HG03095 (cell line): ENCODE data around the gene SLC2A4.
"Not testable (repeated sequence)": the region's sequence is repeated elsewhere in the genome, so short reads cannot be mapped to it uniquely, and the experiment has no call there.

Experiments used
- ATAC-seq: cut with Tn5 transposase; IDR thresholded peaks from one replicate; pipeline ENCODE4 v1.9.1; 2021; ENCODE audit warnings: moderate library complexity; ENCODE audit not compliant: unreplicated experiment

The SLC2A4 gene

DNA sequence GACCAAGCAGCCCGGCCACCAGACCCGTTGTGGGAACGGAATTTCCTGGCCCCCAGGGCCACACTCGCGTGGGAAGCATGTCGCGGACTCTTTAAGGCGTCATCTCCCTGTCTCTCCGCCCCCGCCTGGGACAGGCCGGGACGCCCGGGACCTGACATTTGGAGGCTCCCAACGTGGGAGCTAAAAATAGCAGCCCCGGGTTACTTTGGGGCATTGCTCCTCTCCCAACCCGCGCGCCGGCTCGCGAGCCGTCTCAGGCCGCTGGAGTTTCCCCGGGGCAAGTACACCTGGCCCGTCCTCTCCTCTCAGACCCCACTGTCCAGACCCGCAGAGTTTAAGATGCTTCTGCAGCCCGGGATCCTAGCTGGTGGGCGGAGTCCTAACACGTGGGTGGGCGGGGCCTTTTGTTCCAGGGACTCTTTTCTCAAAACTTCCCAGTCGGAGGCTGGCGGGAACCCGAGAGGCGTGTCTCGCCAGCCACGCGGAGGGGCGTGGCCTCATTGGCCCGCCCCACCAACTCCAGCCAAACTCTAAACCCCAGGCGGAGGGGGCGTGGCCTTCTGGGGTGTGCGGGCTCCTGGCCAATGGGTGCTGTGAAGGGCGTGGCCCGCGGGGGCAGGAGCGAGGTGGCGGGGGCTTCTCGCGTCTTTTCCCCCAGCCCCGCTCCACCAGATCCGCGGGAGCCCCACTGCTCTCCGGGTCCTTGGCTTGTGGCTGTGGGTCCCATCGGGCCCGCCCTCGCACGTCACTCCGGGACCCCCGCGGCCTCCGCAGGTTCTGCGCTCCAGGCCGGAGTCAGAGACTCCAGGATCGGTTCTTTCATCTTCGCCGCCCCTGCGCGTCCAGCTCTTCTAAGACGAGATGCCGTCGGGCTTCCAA is at the start of gene SLC2A4:
SLC2A4 (plus strand) TSS at position 645 of the 879 bp plus-strand sequence; CDS start at position 862, 217 bp downstream.
- no peak for ATAC-seq

DNA sequence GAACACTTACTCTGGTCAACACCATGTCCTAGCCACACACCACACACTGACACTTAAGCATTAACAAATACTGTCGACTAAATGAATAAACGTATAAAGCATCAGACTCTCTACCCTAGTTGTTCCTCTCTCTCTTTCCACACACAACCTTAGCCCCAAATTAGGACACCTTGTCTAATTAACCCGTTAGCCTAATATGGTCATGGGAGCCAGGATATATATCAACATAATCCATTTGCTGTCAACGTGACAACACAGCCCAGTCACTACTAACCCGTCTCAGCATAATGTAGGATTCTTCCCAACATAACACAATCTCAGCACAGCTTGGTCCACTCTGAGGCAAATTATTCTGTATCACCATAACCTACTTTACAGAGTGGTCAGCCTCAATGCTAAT is 49.4 kb upstream of the SLC2A4 start:
- ATAC-seq, result no peak

DNA sequence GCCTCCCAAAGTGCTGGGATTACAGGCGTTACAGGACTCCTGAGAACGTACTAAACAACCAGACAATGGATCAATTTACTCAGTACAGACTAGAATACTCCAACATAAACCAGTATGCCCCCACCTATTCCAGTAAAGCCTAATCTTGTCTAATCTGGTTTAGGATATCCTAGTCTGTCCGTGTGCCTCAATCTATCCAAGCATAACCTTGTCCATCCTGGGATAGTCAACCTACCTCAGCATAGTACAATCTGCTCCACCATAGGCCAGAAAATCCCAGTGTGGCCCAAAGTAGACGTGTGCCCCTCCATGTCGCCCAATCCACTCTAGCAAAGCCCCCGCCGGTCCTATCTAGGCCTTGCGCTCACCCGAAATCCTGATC is 47.8 kb upstream of the SLC2A4 start:
- ATAC-seq, result no peak

DNA sequence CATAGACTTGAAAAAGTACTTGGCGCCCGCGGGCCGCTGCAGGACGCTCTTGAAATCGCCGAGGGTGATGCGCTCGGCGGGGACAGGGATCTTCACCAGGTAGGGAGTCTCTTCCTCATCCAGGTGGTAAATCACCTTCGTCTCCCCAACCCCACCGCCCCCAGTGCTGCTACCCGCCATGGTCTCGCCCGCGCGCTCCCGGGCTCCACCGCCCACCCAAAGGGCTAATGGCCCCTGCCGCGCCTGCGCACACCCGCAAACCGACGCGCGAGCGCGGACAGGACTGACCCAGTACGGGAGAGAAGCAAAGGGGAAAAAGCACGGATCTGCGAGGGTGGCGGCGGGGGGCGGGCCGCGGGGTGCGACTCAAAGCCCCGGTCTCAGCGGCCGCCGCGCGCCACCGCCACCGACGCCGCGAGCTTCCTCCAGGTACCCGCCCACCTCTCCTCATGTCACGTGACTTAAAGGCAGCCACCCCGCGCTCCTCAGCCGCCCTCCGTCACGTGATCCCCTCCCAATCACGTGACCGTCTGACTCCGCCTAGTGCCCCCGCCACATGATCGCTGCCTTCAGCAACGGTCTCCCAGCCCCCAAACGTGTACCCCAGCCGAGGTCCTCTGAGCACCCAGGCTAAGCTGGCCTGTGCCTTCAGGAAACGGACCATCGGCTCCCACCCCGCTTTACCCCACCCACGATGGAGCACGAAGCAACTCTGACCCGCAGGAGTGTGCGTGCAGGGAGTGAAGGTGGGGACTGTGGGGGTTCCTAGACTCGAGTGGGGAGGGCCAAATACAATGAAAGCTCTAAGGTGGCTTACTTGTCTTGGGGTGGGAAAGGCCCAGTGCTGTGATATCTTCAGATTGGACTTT is 47.2 kb upstream of the SLC2A4 start, which contains the start of gene DVL2:
DVL2 (minus strand) TSS at position 435 of the 869 bp plus-strand sequence; CDS start at position 180, 255 bp downstream.
- peak; percentile 43 for ATAC-seq

DNA sequence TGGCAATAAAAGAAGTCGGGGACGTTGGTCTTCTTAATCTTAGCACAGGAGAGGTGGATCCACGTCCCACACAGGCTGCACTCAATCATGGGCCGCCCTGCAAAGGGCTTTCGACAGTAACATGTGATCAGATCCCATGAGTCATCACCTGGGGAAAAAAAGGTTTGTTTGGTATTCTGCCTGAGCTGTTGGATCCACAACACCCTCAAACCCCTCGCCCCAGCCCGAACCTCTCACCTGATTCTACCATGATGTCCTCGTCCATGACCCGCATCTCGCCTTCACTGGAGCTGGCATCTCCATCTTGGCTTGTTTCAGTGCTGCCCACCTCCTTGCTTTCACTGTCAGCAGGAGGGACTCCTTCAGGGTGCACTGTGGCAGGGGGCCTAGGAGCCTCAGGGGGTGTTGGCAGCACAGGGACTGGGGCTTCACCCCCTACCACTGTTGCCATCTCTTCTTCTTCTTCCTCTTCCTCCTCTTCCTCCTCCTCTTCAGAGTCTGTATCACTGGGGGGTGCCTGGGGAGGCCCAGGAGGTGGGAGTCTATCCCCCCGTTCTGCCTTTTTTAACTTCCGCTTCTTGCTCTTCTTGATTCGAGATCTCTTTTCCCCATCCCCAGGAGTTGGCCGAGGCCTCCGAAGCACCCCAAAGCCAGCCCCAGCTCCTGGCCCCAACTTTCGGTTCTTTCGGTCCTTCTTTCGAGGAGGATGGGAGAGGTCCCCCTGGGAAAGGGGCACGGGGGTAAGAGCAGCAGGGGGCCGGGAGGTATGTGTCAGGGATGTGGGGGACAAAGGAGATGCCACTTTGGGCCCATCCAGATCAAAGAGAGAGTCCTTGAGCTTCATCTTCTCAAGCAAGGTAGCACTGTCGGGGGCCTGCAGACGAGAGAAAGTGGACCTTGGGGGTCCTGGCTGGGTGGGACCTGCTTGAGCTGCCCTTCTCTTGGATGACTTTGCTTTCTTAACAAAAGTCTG is 45.5 kb upstream of the SLC2A4 start:
- no peak for ATAC-seq

DNA sequence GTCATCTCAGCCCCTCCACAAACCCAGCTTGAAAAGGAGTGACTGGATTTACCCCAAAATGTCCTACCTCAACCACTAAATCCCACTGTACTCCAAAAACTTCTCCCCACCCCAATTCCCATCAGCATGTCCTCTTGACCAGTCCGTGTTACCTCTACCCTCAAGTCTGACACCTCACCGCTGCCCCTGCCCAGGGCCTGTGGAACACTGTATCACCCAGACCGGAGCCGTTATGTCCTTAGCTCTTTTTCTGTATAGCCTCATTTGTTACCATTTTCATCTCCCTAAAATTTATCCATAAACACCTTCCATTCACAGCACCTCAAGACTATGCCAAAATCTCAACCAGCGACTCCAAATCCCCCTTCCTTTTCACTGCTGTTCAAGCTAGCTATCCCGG is 44.7 kb upstream of the SLC2A4 start:
- no peak for ATAC-seq

DNA sequence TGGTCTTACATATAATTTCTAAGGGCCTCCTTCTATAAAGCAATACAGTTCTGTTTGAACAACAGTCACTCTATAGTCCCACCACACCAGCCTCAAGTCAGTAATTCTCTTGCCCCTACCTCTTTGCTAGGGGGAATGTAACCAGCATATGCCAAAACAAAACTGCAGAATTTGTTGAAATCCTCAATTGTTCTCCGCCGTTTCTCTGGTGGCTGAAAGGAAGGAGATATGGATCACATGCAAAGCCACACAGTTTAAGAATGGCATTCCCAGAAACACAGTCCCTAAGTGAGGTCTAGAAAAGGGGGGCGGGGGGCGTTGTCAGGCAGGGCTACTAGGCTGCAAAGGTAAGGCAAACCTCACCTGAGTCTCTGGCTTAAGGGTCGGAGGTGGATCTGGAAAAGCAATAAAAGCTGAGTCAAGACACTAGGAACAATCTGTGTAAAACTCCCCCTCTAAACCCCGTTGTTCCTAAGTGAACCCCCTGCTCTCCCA is 44.2 kb upstream of the SLC2A4 start:
- no peak for ATAC-seq

DNA sequence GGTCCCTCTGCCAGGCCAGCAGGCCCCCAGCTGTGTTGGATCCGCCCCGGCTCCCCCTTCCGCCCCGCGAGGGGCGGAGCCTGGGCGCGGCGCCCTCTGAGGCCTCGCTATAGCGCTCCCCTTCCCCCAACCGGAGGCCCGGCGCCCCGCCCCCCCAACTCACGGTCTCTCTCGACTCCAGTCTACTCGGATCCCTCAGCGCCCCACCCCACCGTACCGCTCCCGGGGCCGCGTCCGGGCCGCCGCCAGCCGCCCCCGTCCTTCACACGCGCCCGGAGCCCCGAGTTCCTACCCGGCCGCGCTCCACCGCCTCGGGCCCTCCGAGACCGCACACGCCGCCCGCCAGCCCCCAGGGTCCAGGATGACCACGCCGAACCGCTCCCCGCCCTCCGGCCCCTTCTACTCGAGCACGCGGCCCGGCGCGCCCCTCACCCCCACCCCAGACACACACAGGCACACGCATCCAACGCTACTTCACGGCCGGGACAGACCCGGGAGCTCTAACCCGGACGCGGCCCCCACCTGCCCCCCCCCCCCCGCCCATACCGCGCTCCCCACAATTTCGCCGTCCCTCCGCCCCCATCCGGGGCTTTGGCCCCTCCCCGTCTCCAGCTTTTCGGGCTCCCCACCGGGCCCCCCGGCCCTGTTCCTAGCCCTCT is 43.6 kb upstream of the SLC2A4 start:
- ATAC-seq, result no peak

DNA sequence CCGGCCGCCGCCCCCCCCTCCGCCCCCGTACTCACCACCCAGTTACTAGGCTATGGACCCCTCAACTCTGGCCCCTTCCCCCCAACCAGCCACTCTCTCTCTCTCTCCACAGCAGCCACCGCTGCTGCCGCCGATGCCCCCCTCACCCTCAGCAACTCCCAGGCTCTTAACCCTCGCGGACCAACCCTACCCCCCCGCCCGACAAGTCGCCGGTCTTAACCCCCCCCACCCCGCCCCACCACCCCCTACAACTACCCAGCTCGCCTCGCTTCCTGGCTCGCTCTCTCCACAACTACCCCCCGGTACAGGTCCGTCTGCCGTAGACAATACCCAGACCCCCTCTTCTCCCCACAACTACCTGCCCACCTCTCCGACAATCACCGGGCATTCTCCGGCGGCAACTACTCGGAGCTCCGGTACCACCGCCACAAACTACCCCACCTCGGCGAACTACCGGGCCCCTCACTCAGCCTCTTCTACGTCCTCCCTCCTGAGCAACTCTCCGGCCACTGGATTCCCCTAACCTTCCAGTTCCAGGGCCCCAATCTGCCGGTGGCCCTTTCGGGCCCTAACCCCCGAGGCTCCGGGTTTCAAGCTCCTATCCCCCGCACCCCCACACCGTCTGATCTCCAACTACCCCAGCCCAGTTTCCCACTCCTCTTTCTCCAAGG is 43.0 kb upstream of the SLC2A4 start:
- no peak for ATAC-seq

DNA sequence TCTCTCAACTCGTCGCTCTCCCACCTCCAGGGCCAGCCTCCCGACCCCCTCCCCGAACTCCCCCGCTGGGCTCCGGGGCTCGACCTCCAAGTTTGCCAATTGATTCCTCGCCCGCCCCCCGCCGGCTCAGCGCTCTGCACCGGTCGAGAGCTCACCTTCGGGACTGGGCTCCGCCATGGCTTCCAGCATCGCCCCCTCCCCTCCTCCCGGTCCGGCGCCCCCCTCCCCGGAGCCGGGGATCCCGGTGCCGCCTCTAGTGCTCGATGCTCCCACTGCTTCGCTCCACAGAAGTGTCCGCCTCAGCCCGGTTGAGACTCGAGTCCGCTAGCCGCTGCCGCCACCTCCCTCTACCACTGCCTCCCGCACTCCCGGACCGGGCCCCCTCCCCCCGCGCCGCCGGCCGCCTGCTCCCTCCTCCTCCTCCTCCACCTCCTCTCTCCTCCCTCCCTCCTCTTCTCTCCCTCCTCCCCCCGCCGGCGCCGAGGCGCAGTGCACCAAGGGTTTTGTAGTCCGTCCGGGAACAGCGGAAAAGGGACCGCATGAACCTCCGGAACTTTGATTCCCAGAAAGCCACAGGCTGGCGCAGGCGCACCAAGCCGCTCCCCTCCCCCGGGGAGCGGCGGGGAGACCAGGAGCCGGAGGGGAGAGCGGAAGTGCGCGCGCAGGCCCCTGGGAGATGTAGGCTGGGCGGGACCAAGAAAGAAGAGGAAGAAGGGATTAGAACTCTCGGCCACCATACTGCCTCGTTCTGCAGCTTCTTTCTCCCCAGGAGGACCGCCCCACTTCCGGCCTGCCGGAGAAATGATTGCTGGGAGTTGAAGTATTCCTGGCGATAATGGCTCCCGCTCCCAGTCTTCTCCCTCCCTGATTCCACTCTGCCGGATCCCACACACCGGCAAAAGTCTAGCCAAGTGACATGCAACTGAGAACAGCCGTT is 42.2 kb upstream of the SLC2A4 start, which contains the start of gene PHF23:
PHF23 (minus strand) TSS at position 367 of the 937 bp plus-strand sequence; CDS start at position 189, 178 bp downstream.
- peak; percentile 34 for ATAC-seq

DNA sequence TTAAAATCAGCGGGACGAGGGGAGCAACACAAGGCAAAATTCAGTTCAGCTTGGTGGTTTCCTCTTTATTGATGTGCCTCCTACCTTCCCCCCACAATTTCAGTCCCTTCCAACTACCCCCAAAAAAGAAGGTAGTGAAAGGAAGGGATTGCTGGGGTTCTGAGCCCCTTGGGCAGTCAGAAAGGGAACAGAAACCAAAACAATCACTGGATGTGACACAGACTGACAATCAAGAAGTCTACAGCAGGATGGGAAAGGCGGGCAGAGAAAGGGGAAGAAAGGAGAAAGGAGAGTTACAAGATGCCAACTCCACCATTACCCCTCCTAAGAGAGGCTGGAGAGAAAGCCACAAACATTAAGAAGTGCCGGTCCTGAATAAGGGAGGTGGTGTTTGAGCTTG is 41.1 kb upstream of the SLC2A4 start:
- no peak for ATAC-seq

DNA sequence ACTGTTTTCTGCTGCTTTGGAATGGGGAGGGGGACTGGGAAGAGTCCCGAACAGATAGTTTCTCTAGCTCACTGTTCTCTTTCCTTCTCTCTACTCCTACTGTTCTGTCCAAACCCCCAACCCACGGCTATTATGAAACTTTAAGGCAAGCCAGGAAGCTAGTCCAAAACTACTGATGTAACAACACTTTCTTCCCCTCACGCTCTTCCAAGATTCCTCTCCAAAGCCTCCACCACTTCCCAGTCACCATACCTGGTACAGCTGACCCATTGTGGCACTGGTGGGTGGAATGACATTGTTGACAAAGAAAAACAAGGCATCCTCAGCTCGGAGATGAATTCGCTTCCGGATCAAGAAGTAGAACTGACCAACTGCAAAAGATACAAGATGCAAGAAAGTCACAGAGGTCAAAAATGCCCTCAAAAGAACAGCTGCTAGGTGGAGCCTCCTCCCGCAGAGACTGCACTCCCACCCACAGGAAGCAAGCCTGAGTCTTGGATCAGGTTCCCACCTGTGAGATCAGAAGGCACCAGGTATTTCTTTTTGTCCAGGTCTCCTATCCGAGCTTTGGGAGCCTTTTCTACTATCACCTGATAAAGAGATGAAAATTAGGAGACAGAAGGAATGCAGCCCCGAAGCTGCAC is 40.3 kb upstream of the SLC2A4 start:
- ATAC-seq, result no peak

DNA sequence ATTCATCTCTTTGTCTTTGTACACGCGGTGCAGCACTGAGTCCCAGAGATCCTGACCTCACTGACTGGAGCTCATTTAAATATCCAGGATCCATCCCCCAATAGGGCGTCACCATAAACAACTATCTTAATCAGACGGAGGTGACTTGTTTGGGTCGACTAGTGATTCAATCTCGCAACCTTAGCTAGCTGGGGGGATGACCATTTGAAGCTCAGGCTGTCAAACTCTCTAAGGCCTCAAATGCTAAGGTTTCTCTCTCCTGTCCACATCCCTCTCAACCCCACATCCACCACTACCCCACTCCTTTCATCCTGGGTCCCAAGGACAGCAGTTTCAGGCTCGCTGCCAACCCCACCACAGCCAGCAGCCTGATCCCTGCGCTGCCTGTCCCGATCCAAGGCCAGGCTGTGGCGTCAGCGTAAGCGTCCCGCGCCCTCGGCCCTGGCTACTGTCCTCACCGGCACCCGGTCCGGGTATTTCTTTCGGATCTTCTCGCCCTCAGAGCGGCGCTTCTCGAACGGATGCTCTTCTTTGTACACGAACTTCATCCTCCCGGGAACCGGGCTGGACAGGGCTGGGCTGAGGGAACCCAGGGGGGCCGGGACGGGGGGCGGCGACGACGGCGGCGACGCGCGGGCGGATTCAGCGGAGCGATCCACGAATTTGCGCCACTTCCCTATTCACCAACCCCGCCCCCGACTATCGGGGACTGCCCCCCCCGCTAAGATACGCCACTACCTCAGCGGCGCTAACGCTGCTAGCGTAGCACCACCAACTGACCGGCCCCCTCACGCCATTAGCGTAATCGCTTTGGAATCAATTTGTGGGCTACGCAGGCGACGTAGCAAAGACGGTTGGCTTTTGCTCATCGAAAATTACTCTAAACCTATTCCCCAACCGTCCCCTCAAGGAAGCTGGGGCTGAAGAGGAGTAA is 39.5 kb upstream of the SLC2A4 start, which contains the start of gene GABARAP:
GABARAP (minus strand) TSS at position 667 of the 934 bp plus-strand sequence; CDS start at position 548, 119 bp downstream.
- no peak for ATAC-seq

DNA sequence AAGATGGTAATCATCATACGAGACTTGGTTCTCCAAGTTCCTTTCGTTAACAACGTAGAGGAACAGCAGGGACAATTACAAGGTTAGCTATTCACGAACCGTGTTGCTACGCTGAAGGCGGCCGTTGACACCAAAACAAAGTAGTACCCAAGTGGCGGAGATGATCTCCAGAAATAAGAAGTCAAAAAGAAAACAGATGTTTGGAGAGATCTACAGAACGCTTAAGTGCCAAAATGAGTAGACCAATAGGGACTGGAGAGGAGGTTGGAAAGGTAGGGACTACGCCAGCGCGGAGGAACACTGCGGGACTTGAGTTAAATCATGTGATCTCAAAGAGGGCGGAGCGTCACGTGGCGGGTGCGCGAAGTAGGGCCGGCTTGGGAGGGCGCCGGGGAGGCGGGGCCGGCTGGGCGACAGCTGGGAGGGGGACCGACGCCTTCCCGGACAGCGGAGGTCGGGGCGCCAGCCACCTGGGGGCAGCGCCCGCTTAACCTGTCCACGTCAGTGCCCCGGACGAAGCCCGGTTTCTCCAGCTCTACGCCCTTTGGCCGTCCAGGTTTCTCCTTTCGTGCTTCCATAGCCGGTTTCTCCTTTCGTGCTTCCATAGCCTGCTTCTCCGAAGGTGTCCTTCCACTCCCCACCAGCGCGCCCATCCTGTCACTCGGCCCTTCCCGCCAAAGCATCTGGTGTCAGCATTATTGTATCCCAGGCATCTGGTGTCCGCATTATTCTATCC is 38.6 kb upstream of the SLC2A4 start:
- ATAC-seq, result no peak

DNA sequence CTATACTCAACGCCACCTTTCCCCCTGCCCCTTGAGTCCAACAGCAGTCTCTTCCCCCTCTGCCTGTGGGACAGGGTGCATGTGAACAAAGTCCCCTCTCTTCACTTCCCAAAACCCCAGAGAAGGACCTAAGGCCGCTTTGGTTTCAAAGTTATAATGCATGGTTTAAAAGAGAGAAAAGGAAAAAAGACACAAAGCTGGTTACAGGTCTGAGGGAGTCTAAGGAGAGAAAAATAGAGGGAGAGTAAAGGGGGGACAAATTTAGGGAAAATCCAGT is 38.1 kb upstream of the SLC2A4 start:
- no peak for ATAC-seq

DNA sequence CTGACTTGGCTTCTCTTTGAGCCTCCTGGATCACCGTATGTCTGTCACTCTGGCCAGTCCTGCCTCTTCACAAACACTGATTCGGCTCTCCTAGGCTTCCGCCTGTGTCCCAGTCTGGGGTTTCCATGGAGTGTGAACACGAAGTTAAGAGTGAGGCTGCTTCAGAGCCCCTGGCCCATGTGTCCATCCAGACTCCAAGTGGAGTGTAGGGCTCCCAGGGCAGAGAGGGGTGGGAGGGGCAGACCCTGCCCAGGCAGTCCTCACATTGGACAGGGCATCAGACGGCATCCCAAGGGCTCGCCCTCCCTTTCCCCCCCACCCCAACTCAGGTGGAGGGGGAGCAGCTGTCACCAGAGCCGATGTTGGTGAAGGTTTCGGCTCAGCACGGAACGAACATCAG is 37.7 kb upstream of the SLC2A4 start:
- ATAC-seq, result not testable (repeated sequence)
